GM19452 (cell line): Measurements from ENCODE around the gene HIBCH.
"Not testable (repeated sequence)": the region's sequence is repeated elsewhere in the genome, so short reads cannot be mapped to it uniquely, and the experiment has no call there.

ENCODE experiments used
- ATAC-seq: cut with Tn5 transposase; IDR thresholded peaks from one replicate; pipeline ENCODE4 v1.9.1; 2021; ENCODE audit not compliant: unreplicated experiment

Gene HIBCH

DNA sequence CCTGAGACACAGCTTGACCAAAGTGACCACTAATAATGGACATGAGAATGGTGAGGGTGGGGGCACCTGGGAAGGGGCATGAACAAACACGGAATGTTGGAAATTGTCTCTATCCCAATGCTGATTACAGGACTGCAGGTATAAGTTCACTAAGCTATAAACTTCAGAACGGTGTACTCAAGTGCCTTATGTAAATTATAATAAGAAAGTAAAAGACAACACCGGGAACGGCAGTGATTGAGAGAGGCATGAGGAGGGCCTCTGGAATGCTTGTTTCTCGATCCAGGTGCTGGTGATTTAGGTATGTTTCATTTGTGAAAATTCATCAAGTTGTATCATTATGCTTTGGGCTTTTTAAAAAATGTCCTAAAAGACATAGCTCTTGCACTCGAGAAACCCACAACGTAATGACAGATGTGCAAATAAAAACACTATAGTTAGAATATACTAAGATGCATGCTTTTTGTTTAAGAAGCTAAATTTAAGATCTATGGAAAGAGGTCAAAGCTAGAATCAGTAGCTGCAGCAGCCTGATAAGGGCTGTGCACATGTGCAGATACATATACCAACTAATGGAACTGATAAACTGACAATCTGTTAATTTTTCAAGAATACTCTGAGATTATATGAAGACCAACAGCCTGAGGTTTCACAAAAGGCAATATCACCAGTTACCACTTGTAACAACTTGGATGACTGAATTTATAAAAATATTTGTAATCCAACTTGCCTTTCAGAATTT lies 7.6 kb downstream of the HIBCH start:
- no peak for ATAC-seq

DNA sequence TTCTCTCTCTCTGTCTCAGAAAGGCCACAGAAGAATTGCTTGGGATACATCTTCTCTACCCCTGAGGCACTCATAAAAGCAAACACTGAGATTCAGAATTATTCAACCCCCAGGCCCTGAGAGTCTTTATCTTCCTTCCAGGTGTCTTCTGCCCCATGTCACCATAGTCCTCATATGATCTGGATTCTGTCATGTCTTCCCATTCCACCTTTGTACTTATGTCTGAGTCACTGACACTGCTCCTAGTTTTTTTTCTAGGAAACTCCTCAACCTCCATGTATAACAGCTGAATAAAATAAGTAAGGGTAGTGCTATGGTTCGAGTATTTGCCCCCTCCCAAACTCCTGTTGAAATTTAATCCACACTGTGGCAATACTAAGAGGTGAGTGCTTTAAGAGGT lies 11.6 kb downstream of the HIBCH start:
- no peak for ATAC-seq

DNA sequence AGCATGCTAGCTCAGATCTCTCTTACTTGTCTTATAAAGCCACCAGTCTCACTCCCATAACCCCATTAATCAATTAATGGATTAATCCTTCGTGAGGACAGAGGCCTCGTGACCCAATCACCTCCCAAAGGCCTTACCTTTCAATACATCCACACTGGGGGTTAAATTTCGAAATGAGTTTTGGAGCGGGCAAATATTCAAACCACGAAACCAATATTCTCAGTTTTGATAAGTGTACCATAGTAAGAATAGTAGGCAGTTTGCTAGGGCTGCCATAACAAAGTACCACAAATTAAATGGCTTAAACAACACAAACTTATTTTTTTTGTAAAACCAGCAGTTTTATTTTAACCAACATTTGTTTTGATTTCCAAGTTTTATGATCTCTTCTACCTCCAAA lies 15.2 kb downstream of the HIBCH start:
- no peak for ATAC-seq

DNA sequence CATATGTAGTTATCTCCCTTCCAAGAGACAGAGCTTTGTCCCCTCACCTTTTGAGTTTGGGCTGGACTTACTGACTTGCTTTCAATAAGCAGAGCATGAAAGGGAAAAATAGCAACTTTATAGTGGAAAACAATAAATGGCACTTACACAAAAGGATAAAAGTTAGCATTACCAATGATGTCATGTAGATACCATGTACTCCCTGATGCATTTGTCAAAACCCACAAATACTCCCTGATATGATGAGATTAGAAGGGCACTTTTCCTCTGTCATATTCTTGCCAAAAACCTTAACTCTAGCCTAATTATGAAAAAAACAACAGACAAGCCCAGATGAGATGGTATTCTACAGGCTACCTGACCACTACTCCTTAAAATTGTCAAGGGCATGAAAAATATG lies 16.0 kb downstream of the HIBCH start:
- ATAC-seq, result no peak

DNA sequence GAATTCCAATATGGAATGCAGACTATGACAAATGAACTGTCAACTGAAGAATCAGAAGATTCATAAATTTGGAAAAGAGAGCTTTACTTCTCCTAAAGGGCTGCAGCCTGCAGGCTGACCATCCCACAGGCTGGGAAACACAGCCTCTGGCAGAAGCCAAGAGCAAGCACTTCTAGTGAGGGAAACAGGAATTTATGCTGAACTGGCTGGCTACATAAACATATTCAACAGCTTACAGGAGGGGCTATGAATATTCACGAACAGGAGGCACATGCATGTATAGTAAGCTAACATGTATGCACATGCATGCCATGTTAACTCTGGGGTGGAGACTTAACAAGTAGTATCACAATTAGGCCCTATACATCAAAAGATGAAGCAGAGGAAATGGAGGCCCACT lies 17.6 kb downstream of the HIBCH start:
- ATAC-seq, result no peak

DNA sequence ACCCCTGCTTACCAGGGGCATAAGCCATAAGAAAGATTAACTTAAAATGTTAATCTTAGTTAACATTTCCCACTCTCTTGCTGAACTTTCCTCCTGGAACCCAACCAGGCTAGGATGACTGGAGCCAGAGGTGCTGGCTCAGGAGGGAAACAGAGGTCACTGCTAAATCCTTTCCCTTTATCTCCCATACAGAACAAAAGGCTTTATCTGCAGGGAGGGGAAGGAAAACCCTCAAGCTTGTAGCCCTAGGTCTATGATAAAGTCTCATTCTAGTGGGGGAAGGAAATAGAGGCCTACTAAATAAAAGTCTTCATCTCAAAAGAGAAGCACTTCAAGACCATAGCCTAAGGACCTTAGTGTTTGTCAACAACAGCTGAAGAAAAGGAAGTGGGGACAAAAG lies 18.6 kb downstream of the HIBCH start:
- ATAC-seq, result no peak

DNA sequence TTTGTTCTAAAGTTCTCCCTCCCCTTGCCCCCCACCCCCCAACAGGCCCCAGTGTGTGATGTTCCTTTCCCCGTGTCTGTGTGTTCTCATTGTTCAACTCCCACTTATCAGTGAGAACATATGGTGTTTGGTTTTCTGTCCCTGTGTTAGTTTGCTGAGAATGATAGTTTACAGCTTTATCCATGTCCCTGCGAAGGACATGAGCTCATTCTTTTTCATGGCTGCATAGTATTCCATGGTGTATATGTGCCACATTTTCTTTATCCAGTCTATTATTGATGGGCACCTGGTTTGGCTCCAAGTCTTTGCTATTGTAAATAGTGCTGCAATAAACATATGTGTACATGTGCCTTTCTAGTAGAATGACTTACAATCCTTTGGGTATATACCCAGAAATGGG lies 21.7 kb downstream of the HIBCH start:
- ATAC-seq, result not testable (repeated sequence)

DNA sequence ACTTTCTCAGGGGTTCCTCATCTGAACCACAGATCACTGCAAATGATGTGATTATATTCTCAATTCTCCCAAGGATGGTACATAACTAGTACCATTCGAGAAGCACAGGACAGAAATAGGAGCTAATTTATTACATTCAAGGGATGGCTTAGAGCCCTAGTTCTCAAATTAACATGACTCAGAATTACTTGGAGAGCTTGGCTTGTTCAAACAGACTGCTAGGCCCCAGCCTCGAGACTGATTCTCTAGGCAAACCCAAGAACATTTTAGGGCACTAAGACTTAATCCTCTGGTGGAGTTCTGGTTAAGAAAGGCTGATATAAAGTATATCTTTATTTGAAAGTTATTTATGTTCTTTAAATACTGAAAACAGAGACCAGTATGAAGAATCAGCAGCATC lies 35.8 kb downstream of the HIBCH start:
- no peak for ATAC-seq

DNA sequence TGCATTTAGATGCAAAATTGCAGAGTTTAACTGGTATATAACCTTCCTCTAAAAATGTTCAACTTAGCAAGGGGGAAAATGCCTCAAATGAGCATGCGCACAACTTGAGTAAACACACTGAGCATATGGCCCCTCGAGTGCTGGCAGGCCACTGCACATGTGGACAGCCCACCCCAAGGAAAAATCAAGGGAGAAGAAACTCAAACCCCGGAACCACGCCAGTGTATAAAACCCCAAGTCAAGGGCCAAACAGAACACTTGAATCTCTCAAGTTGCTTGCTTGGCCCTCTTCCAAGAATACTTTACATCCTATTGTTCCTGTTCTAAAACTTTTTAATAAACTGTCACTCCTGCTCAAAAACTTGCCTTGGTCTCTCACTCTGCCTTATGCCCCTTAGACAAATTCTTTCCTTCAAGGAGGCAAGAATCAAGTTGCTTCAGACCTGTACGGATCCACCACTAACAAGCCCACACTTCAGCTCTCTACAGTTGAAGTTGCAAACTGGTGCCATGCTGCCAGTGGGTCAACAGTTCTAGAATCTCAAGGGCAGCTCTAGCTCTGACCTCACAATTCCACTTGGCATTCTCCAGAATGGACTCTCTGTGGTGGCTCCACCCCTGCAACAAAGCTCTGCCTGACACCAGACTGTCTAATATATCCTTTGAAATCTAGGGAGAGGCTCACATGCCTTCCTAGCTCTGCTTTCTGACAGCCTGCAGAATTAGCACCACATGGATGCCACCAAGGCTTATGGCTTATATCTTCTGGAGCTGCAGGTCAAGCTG lies 38.9 kb downstream of the HIBCH start:
- ATAC-seq, result no peak

DNA sequence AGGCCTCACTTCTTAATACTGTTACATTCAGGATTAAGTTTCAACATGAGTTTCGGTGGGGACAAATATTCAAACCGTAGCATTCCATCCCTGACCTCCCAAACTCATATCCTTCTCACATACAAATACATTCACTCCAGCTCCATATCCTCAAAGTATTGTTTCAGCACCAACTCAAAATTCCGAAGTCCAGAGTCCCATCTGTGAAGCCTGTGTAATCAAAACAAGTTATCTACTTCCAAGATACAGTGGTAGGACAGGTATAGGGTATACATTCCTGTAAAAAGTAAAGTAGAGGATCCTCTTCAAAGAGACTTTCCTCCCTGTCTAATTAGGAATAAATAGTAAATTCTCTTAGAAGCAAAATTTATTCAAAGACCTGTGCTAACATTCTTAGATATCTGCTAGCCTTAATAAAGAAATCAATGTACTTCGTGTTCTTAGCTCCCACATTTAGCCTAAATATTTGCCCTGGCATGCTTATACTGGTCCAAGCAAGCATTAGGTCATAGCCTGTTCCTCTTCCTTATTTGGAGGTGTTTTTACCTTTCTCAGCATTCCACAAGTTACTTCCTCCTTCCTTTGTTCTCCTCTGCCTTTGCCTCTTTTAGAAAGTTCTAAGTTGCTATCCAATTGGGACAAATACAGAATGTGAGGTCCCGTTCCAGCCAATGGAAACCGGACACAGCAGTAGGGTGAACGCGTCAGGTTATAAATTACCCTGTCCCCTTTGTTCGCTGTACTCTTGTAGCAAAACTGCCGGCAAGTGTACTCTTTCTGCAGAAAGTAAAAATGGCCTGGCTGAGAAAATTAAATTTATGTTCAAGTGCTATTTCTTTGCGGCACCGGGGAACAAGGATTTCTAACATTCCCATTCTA lies 40.1 kb downstream of the HIBCH start:
- not testable (repeated sequence) for ATAC-seq

DNA sequence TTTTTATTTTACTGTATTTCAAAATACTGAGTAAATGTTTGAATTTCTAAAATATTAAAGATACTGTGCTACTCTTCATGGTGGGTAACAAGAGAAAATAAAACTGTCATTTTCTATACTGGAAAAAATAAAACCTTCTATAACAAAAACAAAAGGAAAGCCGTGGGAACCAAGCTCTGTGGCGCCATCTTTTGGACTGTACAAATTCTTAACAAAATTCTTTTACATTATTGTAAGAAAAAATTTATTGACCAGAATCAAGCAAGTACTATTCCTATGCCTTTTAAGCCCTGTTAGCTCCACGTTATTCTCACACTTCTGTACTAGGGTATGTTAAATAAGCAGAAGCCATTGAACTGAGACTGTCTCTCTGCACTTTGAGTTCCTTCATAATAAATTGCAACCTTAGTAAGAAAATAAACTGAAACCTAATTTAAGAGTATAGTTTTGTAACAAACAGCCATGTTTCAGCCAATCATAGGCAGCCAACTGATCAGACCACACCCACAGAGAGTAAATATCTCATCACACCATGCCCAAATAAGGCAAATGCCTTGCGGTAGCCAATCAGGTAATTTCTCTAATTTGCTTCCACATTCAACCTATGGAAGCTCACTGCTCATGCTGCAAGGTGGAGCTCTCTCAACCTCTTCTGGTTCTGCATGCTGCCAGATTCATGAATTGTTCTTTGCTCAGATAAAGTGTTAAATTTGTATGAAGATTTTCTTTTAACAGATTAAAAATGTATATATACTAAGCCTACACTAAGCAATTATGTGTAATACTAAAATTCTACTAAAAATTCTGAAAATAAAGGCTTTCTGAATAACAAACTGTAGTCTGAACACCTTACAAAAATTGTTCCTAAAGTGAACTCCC lies 42.2 kb downstream of the HIBCH start:
- no peak for ATAC-seq

DNA sequence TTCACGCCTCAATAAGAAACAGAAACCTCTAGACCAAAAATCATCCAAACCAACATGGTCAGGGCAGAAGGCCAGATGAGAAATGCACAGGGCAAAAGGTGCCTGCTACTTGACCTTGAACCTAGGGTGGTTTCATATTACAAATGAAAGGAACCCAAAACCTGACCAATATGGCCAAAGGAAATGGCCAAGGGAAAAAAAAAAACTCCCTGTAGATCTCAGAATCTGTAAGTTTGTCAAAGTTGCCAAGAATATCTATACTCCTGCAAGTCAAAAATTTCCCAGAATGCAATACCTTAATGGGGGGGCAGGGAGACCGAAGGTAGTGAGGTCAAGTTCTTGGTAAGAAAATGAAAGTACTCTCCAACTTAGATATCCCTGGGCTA lies 47.2 kb downstream of the HIBCH start:
- ATAC-seq, result no peak

DNA sequence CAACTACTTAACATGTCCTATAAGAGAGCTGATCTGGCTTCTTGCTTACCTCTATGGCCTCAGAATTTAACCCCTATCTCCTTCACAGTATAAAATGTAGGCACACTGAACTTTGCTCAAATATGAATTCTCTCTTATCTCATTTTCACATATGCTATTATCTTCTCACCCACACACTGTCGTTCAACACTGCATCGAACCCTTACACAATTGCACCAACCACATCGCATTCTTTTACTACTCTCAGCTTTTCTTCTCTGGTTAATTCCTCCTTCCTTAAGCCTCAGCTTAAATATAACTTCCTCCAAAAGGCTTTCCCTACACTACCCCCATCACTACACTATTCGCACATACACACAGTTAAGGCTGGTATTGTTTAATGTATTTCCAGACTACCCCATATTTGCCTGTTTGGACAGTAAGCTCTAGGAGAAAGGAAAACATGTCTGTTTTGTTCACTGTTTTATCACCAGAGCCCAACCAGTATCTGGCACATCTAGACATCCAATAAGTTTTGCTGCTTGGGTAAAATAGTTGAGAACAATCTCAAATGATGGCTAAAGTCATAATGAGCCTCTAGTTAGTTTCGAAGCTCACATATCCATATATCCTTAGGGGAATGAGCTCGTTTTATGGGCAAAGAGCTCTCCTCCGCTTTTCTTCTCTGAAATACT lies 47.7 kb downstream of the HIBCH start:
- ATAC-seq, result no peak

DNA sequence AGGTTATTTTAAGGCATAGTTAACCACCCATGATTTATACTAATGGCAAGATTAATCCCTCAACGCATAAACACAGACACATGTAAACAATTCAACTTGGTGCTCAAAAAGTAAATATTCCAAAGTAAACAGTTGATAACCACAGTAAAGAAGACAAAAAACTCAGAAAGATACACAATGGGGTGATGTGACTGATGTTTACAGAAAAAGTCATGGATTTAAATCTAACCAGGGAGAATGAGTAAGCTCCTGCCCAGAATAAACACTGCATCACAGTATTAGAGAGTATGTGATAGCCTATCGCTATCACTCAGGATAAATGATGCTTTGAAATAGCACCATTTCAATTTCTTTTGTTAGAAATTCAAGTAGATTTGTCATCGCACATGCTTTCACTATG lies 49.3 kb downstream of the HIBCH start:
- ATAC-seq, result no peak

DNA sequence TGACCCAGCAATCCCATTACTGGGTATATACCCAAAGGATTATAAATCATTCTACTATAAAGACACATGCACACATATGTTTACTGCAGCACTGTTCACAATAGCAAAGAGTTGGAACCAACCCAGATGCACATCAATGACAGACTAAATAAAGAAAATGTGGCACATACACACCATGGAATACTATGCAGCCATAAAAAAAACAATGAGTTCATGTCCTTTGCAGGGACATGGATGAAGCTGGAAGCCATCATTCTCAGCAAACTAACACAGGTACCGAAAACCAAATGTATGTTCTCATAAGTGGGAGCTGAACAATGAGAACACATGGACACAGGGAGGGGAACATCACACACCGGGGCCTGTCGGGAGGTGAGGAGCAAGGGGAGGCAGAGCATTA lies 49.9 kb downstream of the HIBCH start:
- not testable (repeated sequence) for ATAC-seq

DNA sequence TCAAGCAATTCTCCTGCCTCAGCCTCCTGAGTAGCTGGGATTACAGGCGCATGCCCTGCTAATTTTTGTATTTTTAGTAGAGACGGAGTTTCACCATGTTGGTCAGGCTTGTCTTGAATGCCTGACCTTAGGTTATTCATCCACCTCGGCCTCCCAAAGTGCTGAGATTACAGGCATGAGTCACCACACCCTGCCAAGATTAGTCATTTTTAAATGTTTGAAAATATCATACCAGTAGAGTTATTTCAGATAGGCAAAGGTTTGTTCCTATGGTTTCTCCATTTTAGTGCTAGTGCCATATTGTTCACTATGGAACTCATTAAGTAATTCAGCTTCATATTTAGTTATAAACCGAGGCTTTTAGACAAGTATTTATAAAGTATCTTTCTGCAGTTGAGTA lies 52.3 kb downstream of the HIBCH start:
- no peak for ATAC-seq

DNA sequence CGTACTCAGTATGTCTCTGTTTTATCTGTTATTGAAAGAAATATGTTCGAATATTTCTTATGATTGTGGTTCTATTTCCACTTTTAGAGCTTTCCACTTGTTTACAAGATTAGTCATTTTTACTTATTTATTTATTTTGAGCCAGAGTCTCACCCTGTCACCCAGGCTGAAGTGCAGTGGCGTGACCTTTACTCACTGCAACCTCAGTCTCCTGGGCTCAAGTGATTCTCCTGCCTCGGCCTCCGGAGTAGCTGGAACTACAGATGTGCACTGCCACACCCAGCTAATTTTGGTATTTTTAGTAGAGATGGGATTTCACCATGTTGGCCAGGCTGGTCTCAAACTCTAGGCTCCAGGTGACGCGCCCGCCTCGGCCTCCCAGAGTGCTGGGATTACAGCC lies 53.3 kb downstream of the HIBCH start:
- no peak for ATAC-seq

DNA sequence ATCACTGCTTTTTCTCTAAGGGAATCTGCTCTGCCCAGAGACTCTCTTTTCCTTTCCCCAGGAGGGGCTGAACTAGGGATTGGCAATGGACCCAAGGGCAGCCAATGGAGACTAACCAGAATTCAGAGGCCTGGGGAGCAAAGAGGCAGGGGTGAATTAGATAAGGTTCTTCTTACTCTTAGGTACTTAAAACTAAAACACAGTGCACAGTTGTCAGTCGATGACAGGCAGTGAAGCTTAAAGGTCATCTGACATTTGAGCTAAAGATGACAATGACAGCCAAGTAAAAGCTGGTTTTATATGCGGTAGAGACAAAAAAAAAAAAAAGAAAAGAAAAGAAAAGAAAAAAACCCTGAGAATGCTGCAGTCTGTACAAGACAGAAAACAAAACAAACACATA lies 57.8 kb downstream of the HIBCH start:
- ATAC-seq, result no peak

DNA sequence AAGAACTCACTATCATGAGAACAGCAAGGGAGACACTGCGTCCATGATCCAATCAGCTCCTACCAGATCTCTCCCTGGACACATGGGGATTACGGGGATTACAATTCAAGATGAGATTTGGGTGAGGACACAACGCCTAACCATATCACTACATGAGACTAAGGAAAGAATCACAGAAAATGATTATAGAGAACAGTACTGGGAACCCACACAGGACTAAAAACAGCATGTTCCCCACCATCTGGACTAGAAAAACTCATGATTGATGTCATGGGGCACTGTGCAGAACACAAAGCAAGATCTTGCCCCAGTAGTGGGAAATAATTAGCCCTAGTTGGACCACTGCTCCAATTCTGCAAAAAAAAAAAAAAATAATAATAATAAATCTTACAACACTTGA lies 63.5 kb downstream of the HIBCH start:
- ATAC-seq, result no peak

DNA sequence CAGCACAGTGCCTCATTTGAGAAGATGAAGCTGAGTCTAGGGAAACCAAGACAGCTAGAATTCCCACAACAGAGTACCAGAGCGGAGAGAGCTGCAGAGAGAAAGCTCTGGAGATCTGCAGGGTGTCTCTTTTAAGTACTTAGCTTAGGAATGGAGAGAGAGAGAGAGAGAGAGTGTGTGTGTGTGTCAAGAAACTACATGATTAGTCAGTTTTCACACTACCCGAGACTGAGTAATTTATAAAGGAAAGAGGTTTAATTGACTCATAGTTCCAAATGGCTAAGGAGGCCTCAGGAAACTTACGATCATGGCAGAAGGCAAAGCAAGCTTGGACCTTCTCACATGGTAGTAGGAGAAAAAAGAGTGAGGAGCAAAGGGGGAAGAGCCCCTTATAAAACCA lies 64.0 kb downstream of the HIBCH start:
- ATAC-seq, result no peak
